H4 (cell line): ENCODE measurements around the gene WSCD1. TPM values are rescaled to one million over a fixed set of nuclear protein-coding genes. Genes with fewer than 3 reads are reported as not detected.

Experiments
- DNase-seq: peaks from one replicate; pipeline ENCODE4 v3.0.0-alpha.2; 2015; ENCODE audit warnings: low spot score
- total RNA-seq: library from RNA; depleted of rRNA; stranded (reverse); fragments of >200 nt; shearing (Covaris generic); gene quantifications from 2 replicates; pipeline ENCODE4 v1.2.3, GENCODE V29; 2014

Gene WSCD1
- total RNA-seq, 1 experiment from 2014 or later = 0.50 TPM

- no peak for DNase-seq
Observed at GRCh38 chr17:6160232-6160555, 90.0 kb downstream of the WSCD1 start.

DNA sequence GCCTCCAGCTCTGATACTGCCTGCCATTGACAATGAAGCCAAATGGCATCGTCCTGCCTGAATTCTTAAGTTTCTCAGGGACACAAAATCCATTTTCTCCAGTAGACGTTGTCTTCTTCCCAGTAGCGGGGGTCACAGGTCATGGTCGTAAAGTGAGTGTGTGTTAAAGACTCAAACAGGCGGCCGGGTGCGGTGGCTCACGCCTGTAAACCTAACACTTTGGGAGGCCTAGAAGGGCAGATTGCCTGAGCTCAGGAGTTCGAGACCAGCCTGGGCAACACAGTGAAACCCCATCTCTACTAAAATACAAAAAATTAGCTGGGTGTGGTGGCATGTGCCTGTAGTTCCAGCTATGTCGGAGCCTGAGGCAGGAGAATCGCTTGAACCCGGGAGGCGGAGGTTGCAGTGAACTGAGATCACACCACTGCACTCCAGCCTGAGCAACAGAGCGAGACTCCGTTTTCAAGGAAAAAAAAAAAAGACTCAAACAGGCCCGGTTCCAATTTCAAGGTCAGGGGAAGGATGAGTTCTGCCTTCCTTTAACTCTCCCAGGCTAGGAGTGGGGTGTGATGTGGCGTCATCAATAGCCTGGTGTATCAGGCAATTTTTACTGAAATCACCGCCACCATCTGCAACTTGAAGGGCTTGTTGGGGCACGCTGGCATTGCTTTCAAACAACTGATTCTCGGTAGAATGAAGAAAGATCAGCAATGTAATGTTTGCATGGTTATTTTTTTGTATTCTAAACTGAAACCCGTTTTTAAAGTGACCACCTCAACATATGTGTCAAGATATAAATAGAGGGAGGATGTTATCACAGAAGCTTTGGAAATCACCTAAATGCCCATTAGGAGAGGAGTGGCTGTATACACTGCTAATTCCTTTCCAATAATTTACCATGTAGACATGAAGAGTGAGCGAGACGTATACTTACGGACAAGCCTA, 91.0 kb downstream of the WSCD1 start:
- no peak for DNase-seq

- DNase-seq = no peak
Observed at GRCh38 chr17:6162216-6162615, 92.0 kb downstream of the WSCD1 start.

GRCh38 chr17:6162892-6163291, 92.7 kb downstream of the WSCD1 start:
- DNase-seq = no peak

- no peak for DNase-seq
Observed at GRCh38 chr17:6163612-6164333, 93.6 kb downstream of the WSCD1 start.

- DNase-seq = no peak
Observed at GRCh38 chr17:6164996-6165395, 94.8 kb downstream of the WSCD1 start.

- no peak for DNase-seq
Observed at GRCh38 chr17:6165806-6166205, 95.6 kb downstream of the WSCD1 start.

GRCh38 chr17:6166492-6167179, 96.5 kb downstream of the WSCD1 start:
- no peak for DNase-seq

DNA sequence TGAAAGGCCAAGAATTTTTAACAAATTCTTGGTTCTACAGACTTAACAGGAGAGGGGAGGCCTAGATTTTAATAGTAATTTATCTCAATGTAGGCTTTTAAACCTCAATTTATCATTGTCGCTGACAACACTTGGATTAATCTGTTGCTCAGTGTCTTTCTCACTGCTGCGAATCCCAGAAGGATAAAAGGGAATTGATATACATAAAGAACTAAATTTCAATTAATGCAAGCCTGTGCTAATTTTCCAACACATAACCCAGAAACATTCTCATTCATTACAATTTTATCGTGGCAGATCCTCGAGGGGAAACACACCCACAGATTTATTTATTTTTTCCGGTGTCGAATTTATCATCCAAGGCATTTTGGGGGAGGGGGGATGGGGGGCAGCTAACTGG, 98.1 kb downstream of the WSCD1 start:
- no peak for DNase-seq

DNA sequence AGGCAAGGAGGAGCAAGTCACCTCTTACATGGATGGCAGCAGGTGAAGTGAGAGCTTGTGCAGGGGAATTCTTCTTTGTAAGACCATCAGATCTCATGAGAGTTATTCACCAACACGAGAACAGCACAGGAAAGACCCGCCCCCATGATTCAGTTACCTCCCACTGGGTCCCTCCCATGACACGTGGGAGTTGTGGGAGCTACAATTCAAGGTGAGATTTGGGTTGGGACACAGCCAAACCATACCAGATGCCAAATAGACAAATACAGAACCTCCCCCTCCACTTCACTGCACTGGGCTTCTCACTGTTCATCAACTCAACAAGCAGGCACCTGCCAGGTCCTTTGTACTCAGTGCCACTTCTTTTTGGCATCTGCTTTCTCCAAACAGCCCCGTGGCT, 100.2 kb downstream of the WSCD1 start:
- no peak for DNase-seq

DNA sequence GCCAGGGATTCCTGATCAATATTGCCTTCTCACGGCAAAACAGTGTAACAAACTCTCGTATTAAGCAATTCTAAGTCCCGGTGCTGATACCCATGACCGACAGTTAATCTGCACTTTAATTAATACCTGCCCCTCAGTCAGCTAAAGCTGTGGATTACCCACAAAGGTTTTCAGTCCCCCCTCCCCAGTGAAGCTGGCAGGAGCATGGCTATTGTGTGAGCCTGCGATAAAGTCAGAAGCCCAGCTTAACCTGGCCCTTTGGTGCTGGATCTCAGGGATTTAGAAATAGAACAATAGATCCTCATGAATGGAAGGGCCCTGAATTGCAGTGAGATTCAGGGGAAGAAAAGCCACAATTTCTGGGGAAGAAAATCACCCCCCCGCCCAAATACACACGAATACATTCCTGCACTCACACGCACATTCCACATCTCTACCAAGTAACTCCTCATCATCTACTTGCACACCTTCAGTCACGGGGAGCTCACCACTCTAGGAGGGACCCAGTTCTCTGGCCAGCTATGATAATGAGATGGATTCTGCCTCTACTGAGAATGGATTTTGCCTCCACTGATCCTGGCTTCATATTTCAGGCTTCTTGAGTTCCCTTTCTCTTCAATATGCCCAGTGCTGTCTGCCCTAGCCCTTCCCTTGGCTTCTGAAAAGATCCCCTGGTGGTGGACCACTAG, 102.6 kb downstream of the WSCD1 start:
- DNase-seq = no peak

GRCh38 chr17:6173653-6174052, 103.5 kb downstream of the WSCD1 start:
- DNase-seq = no peak
